ENCODE measurements around the gene HOXA11.

GRCh38 chr7:27141923-27142579 is 43.0 kb downstream of the HOXA11 start:
- TF ChIP-seq CTCF (IDR thresholded peaks at IDR 0.05; ENCODE audit: poor library complexity, severe bottlenecking): no peak
- no peak for TF ChIP-seq POLR2AphosphoS5 (IDR thresholded peaks at IDR 0.05)
- no peak for TF ChIP-seq EZH2 (IDR thresholded peaks at IDR 0.05; ENCODE audit: borderline replicate concordance, insufficient read depth, low read length, poor library complexity, severe bottlenecking)
